ELF-1 (cell line): Measurements from ENCODE around the gene SHROOM2.
"Not testable (repeated sequence)": the region's sequence is repeated elsewhere in the genome, so short reads cannot be mapped to it uniquely, and the experiment has no call there.

Experiments
- DNase-seq: peaks from one replicate; pipeline ENCODE4 v3.0.0-alpha.2; 2016; ENCODE audit warnings: low read depth, low spot score

SHROOM2 gene

GRCh38 chrX:9785944-9786797 lies at the start of gene SHROOM2:
TSS of gene SHROOM2 (plus strand) at chrX:9786429. CDS start at chrX:9786546, 117 bp downstream.
- peak; percentile 39 for DNase-seq

- DNase-seq = no peak
These were observed 48.9 kb upstream of the SHROOM2 start for GRCh38 chrX:9737363-9737762.

DNA sequence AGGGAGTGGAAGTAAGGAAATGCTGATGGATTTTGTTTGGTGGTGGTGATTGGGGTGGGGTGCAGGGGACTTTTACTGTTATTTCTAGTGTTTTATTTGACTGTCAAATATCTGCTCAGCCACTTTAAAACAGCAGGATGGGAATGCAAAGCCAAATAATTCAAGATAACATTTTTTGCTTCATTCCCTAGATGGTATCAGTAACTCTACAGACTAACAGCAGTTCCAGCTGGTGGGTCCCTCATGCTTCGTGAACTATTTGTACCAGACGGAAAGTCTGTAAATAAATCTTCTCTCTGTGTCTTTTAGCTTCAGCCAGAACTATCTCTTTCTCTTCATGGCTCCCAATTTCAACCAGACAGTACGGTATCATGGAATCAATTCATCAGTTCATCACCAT lies 48.1 kb upstream of the SHROOM2 start:
- DNase-seq = no peak

GRCh38 chrX:9739130-9739529 lies 47.1 kb upstream of the SHROOM2 start:
- DNase-seq = no peak

- peak; percentile 47 for DNase-seq
These were observed 40.7 kb upstream of the SHROOM2 start for GRCh38 chrX:9745417-9746115.

DNA sequence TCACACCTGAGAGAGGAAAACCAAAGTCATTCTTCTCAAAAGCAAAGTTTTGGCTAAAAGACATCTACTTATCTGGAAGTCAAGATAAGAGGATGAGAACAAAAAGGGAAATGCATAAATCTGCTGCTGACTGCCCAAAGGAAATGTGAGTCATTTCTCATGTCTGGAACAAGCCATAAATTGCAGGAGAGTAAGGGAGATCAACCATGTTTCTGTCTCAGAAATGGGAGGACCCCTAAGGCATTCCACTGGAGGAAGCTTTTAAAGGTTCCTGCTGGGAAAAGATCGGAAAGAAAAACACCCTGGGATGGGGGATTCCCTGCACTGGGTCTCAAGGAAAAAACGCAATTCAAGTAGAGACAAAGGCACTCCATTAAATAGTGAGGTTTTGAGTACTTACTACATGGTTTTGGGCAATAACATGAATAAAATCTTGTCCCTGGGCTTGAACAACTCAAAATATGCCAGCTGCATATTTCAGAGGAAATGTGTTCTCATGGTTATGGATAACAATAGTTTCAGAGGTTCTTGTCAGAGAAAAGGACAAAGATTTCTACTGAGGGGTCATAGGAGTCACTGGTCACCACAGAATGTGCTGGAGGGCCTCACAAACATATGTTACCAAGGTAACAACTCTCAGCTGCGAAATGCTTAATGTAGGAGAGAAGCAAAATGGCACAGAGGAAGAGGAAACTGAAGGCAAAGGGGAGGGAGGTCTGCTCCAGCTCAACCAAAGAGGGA lies 39.9 kb upstream of the SHROOM2 start:
- DNase-seq = peak; percentile 30

DNA sequence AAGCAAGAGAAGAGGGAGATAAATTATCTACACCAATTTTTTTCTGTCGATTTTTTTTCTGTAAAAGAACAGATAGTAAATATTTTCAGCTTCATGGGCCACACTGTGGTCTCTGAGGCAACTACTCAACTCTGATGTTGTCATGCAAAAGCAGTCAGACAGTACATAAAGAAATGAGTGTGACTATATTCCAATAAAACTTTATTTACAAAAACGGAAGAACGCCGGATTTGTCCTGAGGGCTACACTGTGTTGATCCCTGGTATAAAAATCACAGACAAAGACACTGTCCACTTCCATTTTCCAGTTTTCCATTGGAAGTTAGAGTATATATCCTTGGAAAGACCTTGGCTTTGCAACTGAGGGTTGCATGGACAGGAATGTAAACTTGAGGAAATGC lies 38.6 kb upstream of the SHROOM2 start:
- DNase-seq = no peak

GRCh38 chrX:9749146-9749692 lies 37.0 kb upstream of the SHROOM2 start:
- DNase-seq = no peak

GRCh38 chrX:9757366-9757765 lies 28.9 kb upstream of the SHROOM2 start:
- no peak for DNase-seq

- DNase-seq = no peak
These were observed 28.1 kb upstream of the SHROOM2 start for GRCh38 chrX:9758021-9758638.

DNA sequence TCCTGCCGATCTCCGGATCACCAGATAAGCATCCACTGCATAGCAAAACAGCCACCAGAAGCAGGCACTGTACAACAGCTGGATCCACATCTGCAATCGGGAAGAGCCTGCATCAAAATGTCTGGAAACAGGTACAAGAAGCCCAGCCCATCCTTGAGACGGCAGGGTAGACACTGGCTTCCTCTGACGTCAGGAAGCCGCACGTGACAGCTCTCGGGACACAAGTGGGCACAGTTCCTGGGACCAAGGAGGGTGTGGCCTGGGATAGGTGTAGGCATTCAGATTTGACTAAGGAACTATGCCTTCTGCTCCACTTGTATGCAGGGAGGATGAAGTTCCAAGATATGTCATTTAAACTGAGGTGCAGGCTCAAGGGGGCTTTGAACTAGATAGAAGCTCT lies 26.9 kb upstream of the SHROOM2 start:
- DNase-seq = no peak

GRCh38 chrX:9765072-9765736 lies 21.0 kb upstream of the SHROOM2 start:
- DNase-seq = peak; percentile 70

DNA sequence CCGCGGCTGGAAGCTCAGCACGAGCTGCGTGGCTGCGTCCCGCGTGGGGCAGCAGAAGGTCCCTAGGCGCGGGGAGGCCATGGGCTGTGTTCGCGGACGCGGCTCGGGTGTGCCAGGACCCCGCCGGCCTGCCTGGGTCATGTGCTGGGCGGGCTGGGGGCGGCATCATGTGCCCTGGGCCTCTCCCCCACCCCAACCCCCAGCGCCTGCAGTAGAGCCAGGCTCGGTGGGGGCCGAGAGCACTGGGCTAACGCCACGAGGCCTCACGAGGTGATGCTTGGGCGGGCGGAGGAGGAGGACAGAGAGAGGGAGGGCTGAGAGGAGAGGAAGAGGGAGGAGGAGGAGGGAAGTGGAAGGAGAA lies 20.5 kb upstream of the SHROOM2 start, which contains the start of gene GPR143:
Gene GPR143 (minus strand): TSS at position 111 of the 361 bp plus-strand sequence. CDS start 30 bp downstream, at position 81.
- DNase-seq = peak; percentile 46

DNA sequence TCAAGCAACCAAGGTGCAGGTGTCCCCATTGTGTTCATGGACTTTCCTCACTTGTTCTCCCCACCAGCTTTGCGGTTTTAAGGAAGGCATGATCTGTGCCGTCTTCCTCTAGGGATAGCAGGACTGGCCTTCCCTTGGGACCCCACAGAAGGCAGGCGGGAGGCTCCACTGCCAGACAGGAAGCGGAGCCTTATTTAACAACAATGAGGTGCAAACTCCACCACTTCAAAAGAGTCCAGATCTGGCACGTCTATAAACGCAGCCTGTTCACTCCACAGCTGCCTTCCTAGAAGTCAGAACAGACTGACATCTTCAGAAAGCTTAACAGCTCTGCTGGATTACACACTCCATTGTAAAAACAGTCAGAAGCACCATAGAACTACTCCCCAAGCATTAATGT lies 18.9 kb upstream of the SHROOM2 start:
- DNase-seq = no peak

DNA sequence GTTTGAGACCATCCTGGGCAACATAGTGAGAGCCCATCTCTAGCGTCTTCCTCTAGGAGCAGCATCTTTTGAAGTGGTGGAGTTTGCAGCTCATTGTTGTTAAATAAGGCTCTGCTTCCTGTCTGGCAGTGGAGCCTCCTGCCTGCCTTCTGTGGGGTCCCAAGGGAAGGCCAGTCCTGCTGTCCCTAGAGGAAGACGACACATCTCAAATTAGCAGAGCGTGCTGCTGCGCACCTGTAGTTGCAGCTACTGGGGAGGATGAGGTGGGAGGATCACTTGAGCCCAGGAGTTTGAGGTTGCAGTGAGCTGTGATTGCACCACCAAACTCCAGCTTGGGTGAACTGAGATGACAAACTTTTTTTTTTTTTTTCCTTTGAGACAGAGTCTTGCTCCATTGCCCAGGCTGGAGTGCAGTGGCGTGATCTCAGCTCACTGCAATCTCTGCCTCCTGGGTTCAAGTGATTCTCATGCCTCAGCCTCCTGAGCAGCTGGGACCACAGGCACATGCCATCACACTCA lies 17.8 kb upstream of the SHROOM2 start:
- not testable (repeated sequence) for DNase-seq

DNA sequence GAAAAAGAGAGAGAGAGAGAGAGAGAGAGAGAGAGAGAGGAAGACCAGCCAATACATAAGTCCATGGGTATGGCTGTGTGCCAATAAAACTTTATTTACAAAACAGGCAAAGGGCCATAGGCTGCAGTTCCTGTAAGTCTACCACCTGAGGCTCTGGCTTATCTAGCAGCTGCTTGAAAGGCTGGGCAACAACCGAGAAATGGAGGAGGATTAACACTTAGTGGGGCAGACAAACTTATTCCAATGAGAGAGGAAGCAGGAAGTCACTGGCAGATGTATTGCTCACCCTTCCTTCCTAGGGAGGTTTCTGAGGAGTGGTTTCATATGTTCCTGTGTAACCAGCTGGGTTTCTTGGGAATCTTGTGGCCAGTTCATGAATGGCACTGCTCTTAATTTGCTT lies 15.9 kb upstream of the SHROOM2 start:
- DNase-seq = peak; percentile 49

- DNase-seq = no peak
These were observed 13.3 kb upstream of the SHROOM2 start for GRCh38 chrX:9772943-9773342.

DNA sequence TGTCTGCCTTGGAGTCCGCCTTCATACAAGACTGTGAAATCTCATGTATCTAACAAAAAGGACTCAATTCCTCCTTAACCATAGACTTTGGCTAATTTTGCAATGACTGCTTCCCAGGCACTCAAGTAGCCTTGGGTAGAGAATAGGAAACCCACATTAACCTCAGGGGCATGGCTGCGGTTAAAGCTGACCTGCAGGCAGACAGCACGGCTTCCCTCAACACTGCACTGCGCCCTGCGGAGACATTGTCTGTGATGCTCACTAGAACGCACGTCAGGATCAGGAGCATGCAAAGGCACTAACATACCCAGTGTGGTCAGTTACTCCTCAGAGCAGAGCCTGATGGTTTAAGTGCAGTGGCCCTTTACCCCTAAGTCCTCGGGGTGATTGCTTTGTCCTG lies 10.3 kb upstream of the SHROOM2 start:
- DNase-seq = peak; percentile 26

DNA sequence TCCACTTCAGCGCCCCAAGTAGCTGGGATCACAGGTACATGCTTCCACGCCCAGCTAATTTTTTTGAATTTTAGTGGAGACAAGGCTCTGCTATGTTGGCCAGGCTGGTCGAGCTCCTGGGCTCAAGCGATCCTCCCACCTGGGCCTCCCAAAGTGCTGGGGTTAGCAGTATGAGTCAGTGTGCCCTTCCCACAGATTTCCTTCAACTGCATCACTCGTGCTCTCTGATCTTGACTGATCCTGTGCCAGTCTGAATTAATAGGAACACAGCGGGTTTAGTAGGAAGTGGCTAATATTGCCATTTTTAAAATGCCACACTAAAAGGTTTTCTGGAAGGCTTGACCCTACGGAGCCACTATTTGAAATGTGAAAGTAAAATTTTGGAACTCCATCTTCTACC lies 4.3 kb upstream of the SHROOM2 start:
- DNase-seq = no peak

GRCh38 chrX:9784332-9784731 lies 1.9 kb upstream of the SHROOM2 start:
- no peak for DNase-seq
